Activated naive CD4-positive, alpha-beta T cell treated with Interleukin-2 at 50 U/mL for 16 hours (primary cell): ENCODE measurements around the gene ERG.

Source experiments
- DNase-seq: peaks from one replicate; pipeline ENCODE4 v3.0.0-alpha.2; 2020

Gene ERG

DNA sequence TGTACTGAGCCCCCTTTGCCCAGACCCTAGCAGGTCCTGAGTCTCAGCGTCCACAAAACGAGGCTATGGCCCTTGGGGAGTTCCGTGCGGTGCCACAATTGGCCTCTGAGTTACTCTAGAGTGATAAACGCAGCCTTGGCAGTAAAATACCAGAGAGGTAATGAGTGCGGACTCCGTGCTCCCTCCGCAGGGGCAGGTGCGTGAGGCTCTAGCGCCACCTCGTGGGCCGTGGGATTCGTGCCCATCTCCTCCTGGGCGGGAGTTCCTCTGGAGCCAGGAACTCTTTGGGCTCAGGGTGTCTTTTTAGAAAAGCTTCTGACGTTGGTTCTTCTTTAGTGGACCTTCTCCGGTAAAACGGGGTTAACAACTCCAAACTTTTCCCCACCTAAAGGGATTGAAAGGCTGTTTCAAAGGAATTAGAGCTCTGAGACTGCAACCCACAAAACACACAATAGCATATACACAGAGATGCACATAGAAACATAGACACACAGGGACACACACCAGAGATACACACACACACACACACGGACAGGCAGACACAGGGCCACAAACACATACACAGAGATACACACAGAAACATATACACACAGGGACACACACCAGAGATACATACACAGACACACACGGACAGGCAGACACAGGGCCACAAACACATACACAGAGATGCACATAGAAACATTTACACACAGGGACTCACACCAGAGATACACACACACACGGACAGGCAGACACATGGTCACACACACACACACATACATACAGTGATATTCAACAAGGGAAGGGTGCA lies 142.1 kb downstream of the ERG start:
- peak; percentile 58 for DNase-seq

DNA sequence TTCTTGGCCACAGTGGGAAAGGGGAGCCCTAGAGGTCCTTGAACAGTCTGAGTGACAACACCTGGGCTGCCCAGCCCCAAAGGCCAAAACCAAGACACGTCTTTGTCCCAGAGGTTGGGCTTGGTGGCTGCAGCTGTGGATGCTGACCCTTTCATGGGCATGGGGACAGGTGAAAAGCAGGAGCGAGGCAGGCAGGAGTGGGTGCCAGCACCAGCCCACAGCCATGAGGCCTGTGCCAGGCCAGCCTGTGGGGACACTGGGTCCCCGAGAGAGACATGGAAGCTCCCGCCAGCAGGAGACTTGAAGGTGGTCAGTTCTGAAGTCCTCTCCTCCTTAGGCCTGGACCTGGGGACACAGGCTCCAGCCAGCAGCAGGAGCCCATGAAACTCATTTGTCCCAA lies 142.9 kb downstream of the ERG start:
- no peak for DNase-seq

DNA sequence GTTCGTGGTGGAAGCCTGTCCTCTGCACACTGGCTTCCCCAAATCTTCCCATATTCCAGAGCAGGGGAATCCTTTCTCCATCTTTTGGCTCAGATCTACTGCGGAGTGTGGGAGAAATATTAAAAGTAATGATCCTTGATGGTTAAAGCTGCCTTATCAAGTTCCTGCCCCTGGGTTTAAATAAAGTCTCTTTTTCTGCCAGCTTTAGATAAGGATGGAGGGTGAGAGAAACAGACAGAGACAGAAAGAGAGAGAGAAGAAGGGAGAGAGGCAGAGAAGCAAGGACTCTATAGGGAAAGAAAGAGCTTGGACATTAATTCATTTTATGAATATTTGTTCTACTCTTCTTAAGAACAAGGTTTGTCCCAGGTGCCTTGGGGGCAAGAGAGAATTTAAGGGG lies 143.5 kb downstream of the ERG start:
- DNase-seq: no peak

DNA sequence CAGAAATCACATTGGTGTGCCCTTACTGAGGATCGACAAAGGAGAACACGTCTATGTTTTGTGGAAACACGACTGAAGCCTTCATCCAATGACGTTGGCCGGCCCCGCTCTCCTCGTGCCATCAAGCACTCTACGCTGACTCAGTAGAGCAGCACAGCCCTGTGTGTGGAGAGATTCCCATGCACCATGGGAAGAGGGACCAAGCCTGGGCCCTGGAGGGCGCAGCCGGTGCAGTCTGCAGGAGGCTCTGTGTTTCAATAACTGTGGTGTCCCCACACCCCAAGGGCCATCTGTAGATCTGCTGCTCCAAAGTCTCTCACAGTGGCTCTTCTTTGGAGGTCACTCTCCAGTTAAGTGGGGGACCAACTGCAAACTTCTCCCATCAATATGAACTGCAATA lies 144.0 kb downstream of the ERG start:
- DNase-seq: no peak

DNA sequence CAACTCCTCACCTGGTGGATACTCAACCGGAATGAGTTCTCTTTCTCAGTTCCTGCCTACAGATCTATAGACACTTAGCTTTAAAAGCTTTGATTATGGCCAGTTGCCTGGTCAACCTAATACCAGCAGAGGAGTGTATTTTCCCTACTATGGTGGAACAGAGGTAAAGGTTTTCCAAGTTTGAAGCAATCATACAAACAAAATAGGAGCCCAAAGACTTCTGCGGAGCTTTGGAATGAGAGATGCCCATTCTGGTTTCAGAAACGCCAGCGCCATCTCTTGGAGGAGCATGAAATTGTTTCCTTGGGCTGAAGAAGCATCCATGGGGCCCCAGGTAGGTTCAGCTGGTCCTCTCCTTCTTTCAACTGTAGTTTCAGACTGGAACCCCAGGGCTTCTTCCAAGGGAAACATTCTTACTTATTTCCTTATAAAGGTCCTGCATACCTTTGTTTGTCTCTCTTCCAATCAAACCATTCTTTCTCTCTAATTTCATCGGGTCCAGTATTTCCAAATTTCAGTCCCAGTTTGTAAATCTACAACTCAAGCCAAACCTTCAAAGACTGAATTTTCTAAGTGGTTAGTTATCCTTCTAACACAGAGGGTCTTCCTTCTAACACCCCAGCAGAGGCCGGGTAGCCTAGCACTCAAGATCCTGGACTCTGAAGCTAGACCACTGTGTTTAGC lies 145.6 kb downstream of the ERG start:
- DNase-seq: peak; percentile 5

DNA sequence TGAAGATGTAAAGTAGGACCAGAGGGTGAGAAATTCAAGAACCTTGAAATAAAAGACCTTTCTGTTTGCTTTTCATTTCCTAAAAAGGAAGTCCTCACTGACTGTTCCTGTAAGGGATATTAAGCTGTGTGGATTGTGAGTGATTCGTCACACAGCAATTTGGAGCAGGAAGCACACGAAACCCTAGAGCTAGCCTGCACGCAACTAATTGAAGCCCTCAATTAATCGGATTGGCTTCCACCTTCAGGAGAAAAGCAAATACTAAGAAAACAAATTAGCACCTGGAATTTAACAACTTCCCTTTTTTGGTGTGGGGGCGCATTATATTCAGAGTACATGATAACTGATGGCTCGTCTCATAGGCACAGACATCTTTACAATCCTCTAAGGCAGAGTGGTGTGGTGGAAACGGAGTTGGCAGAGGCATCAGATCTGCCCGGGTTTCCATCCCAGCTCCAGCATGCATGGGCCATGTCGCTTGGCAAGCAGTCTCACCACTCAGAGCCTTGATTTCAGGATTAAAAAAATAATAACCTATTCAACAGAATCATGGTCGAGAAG lies 146.2 kb downstream of the ERG start:
- no peak for DNase-seq

DNA sequence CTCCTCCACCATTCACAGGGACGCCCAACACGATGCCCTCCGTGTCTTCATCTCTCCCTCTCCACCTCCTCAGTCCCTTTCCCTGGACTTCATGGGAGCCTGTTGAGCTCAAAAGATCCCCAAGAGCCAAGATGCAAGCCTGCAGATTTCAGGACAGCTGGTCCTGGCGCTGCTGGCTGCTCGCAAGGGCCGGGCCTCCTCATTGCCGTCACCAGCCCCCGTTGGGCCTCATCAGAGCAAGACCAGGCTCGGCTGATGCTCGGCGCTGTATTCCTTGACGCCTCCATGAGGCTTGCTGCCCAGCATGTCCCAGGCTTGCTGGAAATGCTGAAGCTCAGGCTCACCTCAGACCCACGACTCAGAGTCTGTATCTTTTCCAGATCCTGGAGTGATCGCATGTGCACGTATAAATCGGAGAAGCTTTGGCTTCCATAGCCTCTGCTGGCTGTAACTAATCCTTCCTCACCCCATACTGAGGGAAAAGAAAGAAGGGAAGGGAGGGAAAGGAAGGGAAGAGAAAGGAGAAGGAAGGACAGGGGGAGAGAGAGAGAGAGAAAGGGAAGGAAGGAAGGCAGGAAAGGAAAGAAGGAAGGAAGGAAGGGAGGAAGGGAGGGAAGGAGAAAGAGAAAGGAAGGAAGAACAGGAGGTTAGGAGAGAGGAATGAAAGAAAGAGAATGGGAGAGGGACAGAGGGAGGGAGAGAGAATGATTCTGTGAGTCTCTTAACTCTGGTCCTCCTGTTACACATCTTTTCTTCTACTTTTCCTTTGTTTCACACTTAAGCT lies 146.9 kb downstream of the ERG start:
- no peak for DNase-seq

DNA sequence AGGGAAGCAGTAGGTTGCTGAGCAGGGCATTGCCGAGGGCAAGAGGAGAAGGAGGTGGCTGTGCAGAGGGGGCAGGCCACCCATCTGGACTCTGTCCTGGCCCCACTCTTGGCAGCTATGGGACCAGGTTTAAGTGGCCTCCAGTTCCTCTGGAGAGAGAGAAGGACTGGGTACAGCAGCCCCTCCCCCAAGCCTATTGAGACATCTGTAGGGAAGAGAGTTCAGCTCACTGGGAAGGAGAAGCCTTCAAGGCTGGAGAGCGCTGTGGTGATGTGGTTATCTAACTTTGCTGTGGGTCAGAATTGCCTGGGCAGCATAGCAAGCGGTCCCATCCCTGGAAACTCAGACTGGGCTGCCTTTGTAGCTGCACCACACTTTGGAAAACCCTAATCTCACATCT lies 147.6 kb downstream of the ERG start:
- no peak for DNase-seq

DNA sequence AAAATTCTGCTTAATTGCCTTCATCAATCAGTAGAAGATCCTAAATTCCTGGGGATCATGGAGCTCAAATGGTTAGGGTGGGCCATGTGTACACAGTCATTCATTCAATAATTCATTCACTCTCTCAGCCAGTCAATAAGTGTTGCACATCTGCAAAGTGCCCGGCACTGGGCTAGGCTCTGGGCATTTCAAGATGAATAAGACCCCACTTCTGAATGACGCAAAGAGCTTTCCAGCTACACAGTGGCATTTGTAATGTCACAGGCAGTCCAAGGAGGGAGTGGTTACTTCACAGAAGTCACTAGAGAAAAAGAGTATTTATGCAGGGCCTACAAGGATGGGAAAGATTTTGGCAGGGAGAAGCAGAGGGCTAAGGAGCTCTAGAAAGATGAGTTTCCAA lies 148.3 kb downstream of the ERG start:
- no peak for DNase-seq

DNA sequence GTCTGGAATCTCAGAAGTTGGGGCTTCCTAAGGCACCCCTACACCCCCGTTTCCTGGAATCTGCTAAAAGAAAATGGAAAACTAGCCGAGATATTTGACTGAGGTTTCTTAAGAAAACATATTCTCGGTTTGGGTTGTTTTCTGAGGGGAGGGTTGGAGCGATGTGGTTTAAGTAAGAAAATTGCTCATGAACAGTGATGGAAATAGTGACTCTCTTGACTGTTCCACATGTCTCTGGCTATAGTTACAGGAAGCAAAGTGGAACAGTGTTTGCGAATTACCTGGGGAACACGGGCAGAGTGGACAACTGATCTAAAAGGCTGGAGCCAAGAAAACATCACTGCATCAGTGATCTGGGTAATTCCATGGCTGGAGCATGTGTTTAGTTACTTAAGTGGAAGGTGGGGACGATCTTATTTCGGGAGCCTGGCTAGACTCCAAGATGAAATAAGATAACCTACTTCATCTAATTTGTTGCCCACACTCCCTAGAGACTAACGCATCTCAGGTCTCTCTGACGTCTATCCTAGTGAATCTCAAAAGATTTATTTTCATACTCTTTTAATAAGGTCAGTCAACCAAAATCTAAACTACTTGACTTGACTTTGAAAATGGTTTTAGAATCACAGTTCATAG lies 149.0 kb downstream of the ERG start:
- DNase-seq: no peak

DNA sequence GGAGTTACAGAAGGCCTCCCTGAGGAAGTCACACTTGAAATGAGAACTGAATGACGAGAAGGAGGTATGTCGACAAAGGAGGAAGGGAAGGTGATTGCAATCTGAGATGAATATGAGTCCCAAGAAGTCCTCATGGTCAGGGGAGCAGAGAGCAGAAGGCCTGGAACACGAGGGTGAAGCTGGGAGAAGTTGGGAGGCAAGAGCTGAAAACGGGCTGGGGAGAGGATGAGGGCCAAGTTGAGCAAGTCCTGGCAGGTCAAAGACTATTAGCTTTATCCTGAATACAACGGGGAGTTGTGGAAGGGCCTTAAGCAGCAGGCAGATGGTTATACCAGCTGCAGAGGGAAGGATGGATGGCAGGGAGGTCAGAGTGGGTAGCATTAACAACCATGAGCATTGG lies 152.0 kb downstream of the ERG start:
- DNase-seq: no peak

DNA sequence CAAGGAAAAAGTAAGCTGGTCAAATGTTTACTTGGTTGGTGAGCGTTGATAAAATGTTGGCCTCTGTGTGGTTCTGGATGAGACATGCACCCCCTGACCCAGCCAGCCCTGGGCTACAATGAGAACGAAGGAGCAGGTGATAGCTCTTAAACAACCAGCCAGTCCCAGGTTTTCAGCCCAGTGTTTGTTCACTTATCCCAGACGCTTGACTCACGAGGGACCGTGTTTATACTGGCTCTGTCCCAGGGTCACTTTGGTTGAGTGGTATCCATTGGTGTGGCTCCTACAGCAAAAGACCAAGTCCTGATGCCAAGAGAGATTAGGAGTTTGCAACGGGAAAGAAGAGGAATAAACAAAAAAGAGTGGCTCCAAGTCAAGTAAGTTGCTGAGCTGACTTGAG lies 154.6 kb downstream of the ERG start:
- DNase-seq: no peak

DNA sequence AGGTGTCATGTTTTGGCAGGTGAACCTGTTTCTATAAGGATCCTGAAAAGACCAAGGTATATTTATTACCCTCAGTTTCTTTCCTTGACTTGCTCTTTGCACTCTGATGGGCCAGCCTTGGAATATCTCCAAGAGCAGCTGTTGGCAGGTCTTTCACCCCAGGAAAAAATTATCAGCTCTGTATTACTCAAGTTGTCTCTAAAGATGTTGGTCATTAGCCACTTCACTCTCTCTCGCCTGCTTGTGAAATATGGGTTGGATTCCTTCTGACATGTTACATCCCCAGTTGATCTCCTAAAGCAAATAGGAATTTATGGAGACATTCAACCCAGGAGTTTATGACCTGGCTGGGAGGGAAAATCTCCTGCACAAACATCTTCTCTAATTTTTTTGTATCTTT lies 155.5 kb downstream of the ERG start:
- no peak for DNase-seq

DNA sequence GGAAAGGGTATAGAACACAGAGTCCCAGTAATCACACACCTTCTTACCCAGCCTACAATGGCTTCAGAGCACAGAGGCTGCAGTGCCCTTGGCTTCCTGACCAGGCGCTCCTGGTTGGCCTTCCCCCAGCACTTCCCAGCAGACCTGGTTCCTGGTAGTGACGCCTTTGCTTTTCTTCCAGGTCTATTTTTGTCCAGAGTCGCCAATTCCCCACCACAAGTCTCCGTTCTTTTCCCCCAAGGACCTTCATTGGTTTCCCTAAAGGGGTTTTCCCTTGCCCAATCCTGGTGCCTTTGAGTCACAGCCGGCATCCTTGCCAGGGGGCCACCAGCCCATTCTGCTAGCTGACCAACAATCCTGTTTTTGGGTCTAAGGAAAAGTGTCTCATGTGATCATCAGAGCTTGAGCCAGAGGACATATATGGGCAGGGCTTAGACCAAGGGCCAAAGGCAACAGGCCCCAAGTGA lies 156.7 kb downstream of the ERG start:
- DNase-seq: no peak

DNA sequence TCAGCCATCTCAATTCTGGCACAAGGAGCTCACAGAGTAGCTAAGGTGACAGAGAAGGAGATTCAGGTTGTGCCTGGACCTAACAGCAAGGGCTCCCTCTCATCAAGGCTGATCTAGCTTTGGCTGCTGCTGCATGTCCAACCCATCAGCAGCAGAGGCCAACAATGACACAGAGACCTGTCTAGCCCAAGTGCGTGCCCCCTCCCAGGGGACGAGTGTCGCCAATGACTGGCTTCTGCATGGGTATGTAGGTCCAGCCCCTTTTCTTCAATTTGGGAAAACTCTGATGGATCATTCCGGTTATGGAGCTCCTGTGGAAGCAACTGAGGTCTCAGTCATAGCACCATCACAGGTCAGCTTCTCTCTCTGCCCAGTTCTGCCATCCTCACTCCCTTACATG lies 158.1 kb downstream of the ERG start:
- no peak for DNase-seq

DNA sequence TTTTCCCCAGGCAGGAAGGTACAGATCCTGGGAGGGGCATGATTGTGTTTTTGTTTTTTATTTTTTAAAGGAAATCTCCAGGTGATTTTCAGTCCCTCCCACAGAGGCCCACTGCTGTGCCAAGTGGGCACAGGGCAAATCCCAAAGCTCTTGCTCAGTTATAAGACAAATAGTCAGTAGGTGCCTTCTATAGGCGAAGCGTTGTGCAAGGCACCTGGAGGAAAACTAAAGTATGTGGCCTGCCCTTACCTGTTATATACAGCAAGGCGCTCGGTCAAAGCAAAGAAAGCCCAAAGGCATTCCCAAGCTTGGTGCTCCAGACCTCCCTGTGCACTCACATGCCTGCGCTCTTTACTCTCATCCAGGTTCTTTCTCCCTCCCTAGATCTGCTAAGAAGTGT lies 160.5 kb downstream of the ERG start:
- no peak for DNase-seq

DNA sequence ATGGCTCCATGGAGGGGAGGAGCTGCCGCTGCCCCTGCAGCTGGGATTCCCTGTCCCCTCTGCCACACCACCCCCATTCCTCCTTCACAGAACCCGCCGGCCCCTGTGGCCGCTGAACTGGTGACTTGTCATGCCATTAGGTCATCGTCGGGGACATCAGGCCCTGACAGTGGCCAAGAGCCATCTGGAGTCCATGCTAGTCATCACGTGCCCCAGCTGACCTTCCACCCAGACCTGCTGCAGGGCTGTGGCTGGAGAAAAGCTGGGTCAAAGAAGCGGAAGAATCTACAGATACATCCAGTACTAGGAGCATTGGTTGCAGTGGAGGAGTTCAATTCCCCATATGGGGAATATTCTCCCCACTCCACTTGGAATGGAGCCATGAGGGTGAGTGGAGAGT lies 163.4 kb downstream of the ERG start:
- no peak for DNase-seq

DNA sequence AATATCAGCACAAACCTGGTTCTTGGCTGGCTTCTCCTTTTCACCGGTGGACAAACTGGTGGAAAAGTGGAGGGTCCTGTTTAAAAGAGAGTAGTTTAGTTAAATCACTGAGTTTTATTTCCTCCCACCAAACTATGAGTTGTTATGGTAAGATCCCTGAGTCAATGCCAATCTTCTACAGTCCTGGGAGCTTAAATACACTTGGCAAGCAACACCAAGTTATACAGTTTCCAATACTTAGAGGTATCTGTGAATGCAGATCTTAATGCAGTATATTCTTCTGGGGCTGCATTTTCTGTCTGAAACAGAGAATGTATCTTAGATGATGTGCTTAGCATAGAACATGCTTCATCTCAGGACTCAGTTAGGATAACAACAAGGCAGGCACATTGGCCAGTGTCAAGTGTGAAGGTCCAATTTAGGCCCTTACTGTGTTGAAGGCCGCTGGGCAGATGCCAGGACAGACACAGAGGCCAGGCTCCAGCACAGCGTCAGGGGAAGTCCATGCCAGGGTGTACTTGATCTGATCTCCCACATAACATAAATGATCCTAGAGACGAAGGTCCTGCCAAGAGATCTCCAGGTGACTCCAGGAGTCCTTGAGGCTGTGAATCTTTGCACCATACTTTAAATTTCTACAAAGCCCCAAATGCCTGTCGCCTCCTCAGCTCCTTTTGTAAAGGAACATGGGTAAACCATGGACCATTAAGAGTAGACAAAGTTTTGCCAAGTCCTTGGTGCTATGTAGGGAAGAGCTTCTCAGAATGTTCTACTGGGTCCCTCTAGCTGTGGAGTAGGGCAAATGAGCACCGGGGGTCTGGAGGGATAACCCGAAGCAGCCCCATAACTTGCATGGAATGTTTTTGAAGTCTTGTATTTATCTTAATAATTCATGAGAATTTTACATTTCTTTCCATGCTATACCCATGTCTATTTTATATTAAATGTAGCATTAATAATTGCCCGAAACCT lies 164.7 kb downstream of the ERG start:
- no peak for DNase-seq

DNA sequence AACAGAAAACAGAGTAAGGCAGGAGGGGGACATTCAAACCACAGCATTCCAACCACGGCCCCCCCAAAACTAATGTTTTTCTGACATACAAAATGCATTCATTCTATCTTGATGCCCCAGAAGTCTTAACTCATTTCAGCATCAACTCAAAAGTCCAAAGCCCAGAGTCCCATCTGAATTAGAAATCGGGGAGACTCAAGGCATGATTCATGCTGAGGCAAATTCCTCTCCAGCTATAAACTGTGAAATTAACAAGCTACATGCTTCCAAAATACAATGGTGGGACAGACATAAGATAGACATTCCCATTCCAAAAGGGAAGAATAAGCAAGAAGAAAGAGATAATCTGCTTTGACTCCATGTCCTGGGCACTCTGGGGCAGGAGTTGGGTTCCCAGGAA lies 167.6 kb downstream of the ERG start:
- no peak for DNase-seq
